HCT116 (cell line): ENCODE results near the gene OR2G3. TPM values are rescaled to one million over a fixed set of nuclear protein-coding genes. Genes with fewer than 3 reads are reported as not detected.

Experiments
- total RNA-seq: library from RNA; stranded (reverse); gene quantifications from one replicate; pipeline ENCODE4 v1.2.1, GENCODE V29; 2021; ENCODE audit not compliant: unreplicated experiment

OR2G3 gene
- total RNA-seq, 1 experiment from 2014 or later, result not detected

Other genes with a start within 250 kb of the OR2G3 start
- not detected for gene NLRP3, start 189.4 kb upstream of the OR2G3 start, total RNA-seq
- gene OR2B11, start 147.5 kb upstream of the OR2G3 start, total RNA-seq, result not detected
- gene OR2C3, start 69.1 kb upstream of the OR2G3 start, total RNA-seq, result not detected
- gene GCSAML, start 56.5 kb upstream of the OR2G3 start, total RNA-seq, result not detected
- not detected for gene OR2G2, start 17.2 kb upstream of the OR2G3 start, total RNA-seq
- not detected for gene OR13G1, start 74.2 kb downstream of the OR2G3 start, total RNA-seq
- not detected for gene OR6F1, start 111.1 kb downstream of the OR2G3 start, total RNA-seq
- gene OR14K1, start 133.0 kb downstream of the OR2G3 start, total RNA-seq, result not detected
- not detected for gene OR14A2, start 142.6 kb downstream of the OR2G3 start, total RNA-seq
- not detected for gene OR1C1, start 155.0 kb downstream of the OR2G3 start, total RNA-seq
- gene OR14A16, start 218.5 kb downstream of the OR2G3 start, total RNA-seq, result not detected
- gene OR11L1, start 236.3 kb downstream of the OR2G3 start, total RNA-seq, result not detected